Esophagus (tissue), 2 donors: ENCODE results near the gene PLAGL2. TPM values are rescaled to one million over a fixed set of nuclear protein-coding genes. Genes with fewer than 3 reads are reported as not detected.
"Not testable (repeated sequence)": the region's sequence is repeated elsewhere in the genome, so short reads cannot be mapped to it uniquely, and the experiment has no call there.

Experiments
- H3K27ac ChIP-seq, 2 donors: one replicate each; pipeline ENCODE4 v1.5.1; 2013; ENCODE audit warnings: low read depth in 2 of 2, mild to moderate bottlenecking in 2 of 2, inconsistent platforms in 1 of 2, low read length in 1 of 2, moderate library complexity in 1 of 2
- H3K27me3 ChIP-seq, 2 donors: one replicate each; pipeline ENCODE4 v1.6.1; 2013; ENCODE audit warnings: low read length in 2 of 2, control low read depth in 1 of 2, mild to moderate bottlenecking in 1 of 2; ENCODE audit not compliant: insufficient read depth in 2 of 2, control insufficient read depth in 1 of 2
- H3K36me3 ChIP-seq, 2 donors: one replicate each; pipeline ENCODE4 v1.6.1; 2013; ENCODE audit warnings: low read length in 1 of 2; ENCODE audit not compliant: control insufficient read depth in 2 of 2, insufficient read depth in 2 of 2
- H3K4me1 ChIP-seq, 2 donors: one replicate each; pipeline ENCODE4 v1.6.1; 2013; ENCODE audit warnings: low read length in 1 of 2; ENCODE audit not compliant: control insufficient read depth in 2 of 2, insufficient read depth in 2 of 2
- H3K4me3 ChIP-seq, 2 donors: one replicate each; pipeline ENCODE4 v1.5.1; 2013; ENCODE audit warnings: low read length in 2 of 2, mild to moderate bottlenecking in 2 of 2, low read depth in 1 of 2, moderate library complexity in 1 of 2
- H3K9me3 ChIP-seq, 2 donors: one replicate each; pipeline ENCODE4 v1.6.1; 2013; ENCODE audit warnings: mild to moderate bottlenecking in 2 of 2, low read depth in 1 of 2, low read length in 1 of 2, moderate library complexity in 1 of 2; ENCODE audit not compliant: control insufficient read depth in 2 of 2, insufficient read depth in 1 of 2
- WGBS, 2 donors: extraction: QIAGEN DNeasy Blood & Tissue Kit; methylation state at CpG; one replicate each; pipeline ENCODE4 v1.1.7; 2013; 5-methylcytosine and 5-hydroxymethylcytosine counted together
- polyA plus RNA-seq, 2 donors: library from polyadenylated mRNA; stranded (reverse); fragments of 200-250 nt; gene quantifications; one replicate each; pipeline ENCODE4 v1.2.3, GENCODE V29; 2013
- donor health status: healthy with polysubstance abuse.
- donor health status: Bipolar disorder and iron deficiency.

The PLAGL2 gene, protein sequence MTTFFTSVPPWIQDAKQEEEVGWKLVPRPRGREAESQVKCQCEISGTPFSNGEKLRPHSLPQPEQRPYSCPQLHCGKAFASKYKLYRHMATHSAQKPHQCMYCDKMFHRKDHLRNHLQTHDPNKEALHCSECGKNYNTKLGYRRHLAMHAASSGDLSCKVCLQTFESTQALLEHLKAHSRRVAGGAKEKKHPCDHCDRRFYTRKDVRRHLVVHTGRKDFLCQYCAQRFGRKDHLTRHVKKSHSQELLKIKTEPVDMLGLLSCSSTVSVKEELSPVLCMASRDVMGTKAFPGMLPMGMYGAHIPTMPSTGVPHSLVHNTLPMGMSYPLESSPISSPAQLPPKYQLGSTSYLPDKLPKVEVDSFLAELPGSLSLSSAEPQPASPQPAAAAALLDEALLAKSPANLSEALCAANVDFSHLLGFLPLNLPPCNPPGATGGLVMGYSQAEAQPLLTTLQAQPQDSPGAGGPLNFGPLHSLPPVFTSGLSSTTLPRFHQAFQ
- polyA plus RNA-seq = 1 to 10 TPM; 4.1 to 6.4 TPM

GRCh38 chr20:32207626-32208498, at the start of gene PLAGL2, which contains the start of gene POFUT1:
Gene PLAGL2 (minus strand): TSS chr20:32207743. CDS start chr20:32202178, 5,565 bp downstream.
Gene POFUT1 (plus strand): TSS chr20:32207880. CDS start chr20:32207942, 62 bp downstream.
- peaks cover 10 to 13% of the 10 kb centered on the region in 2 donors for H3K4me1 ChIP-seq
- WGBS, 2 donors = 0 to 1% methylated on average over 36 to 74 of the region's 74 CpGs
- peak within 1 kb of the TSS; percentile 91 to 100 for H3K4me3 ChIP-seq

GRCh38 chr20:32252189-32252588, 44.6 kb upstream of the PLAGL2 start:
- no peaks in the 10 kb centered on the region for H3K27me3 ChIP-seq
- no peak overlapping the region for H3K27ac ChIP-seq
- H3K9me3 ChIP-seq = no peaks in the 10 kb centered on the region
- WGBS, 2 donors = 85% methylated on average over 6 of the region's 6 CpGs
- no peaks in the 10 kb centered on the region for H3K36me3 ChIP-seq
- no peak overlapping the region for H3K4me3 ChIP-seq
- no peaks in the 10 kb centered on the region for H3K4me1 ChIP-seq

More at GRCh38 chr20:32207626-32208498, at the start of gene PLAGL2, which contains the start of gene POFUT1:
- Histone ChIP-seq H3K27ac (peak within 1 kb of the TSS; percentile 93 to 95), H3K36me3 (peaks cover 0 to 4% of the 10 kb centered on the region in 2 donors), H3K9me3 (no peaks in the 10 kb centered on the region), H3K27me3 (no peaks in the 10 kb centered on the region)

GRCh38 chr20:32251470-32251869, 43.9 kb upstream of the PLAGL2 start:
- Histone ChIP-seq H3K9me3 (no peaks in the 10 kb centered on the region), H3K27ac (no peak overlapping the region), H3K36me3 (no peaks in the 10 kb centered on the region), H3K4me1 (no peaks in the 10 kb centered on the region), H3K4me3 (no peak overlapping the region), H3K27me3 (no peaks in the 10 kb centered on the region)
- WGBS, 2 donors = 66 to 74% methylated on average over 3 of the region's 3 CpGs

DNA sequence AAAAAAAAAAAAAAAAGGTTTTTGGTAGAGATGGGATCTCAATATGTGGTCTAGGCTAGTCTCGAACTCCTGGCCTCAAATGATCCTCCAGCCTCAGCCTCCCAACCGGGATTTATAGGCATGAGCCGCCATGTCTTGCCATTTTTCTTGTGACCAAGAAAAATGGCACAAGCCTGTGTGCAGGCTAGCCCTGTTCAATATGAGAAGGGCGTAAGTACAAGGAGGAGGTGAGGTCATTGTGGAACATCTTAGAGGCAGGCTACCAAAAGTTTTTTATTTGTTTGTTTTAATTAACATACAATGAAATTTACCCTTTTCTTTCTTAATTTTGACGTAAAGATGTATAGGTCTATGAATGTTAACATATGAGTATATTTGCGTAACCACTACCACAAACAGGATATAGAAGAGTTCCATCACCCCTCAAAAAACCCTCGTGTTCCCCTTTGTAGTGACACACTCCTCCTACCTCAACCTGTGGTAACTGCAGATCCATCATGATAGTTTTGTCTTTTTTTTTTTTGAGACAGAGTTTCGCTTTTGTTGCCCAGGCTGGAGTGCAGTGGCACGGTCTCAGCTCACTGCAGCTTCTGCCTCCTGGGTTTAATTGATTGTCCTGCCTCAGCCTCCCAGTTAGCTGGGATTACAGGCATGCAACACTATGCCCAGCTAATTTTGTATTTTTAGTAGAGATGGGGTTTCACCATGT, 41.6 kb upstream of the PLAGL2 start:
- WGBS, 2 donors = 77 to 83% methylated on average over 9 of the region's 9 CpGs
- Histone ChIP-seq H3K9me3 (no peaks in the 10 kb centered on the region), H3K4me3 (no peak overlapping the region), H3K27ac (no peak overlapping the region), H3K36me3 (no peaks in the 10 kb centered on the region), H3K27me3 (no peaks in the 10 kb centered on the region), H3K4me1 (no peaks in the 10 kb centered on the region)

DNA sequence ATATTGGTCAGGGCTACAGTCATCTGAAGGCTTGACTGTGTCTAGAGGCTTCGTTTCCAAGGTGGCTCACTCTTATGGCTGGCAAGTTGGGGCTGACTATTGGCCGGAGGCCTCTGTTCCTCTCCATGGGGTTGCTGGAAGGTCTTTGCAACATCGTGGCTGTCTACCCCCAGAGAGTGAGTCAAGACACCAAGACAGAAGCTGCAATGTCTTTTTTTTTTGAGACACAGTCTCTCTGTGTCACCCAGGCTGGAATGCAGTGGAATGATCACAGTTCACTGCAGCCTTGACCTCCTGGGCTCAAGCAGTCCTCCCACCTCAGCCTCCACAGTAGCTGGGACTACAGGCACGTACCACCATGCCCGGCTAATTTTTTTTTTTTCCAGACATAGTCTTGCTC, 40.5 kb upstream of the PLAGL2 start:
- no peaks in the 10 kb centered on the region for H3K27me3 ChIP-seq
- H3K27ac ChIP-seq = no peak overlapping the region
- 89% methylated on average over 5 of the region's 5 CpGs for WGBS, 2 donors
- H3K4me1 ChIP-seq = no peaks in the 10 kb centered on the region
- no peaks in the 10 kb centered on the region for H3K9me3 ChIP-seq
- no peaks in the 10 kb centered on the region for H3K36me3 ChIP-seq
- H3K4me3 ChIP-seq = no peak overlapping the region

DNA sequence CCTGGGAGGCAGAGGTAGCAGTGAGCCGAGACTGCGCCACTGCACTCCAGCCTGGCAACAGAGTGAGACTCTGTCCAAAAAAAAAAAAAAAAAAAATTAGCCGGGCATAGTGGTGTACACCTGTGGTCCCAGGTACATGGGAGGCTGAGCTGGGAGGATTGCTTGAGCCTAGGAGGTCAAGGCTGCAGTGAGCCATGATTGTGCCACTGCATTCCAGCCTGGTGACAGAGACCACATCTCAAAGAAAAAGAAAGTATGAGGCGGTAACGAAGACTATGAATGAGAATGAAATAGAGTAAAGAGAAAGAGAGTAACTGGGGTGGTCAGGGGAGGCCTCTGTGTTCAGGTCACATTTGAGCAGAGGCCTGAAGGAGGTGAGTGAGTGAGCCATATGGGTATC, 38.7 kb upstream of the PLAGL2 start:
- H3K4me3 ChIP-seq, H3K36me3 ChIP-seq, H3K9me3 ChIP-seq, H3K4me1 ChIP-seq, H3K27me3 ChIP-seq, H3K27ac ChIP-seq: not testable (repeated sequence)
- 91 to 95% methylated on average over 5 of the region's 5 CpGs for WGBS, 2 donors

- Histone ChIP-seq H3K27ac (no peak overlapping the region), H3K9me3 (no peaks in the 10 kb centered on the region), H3K4me3 (no peak overlapping the region), H3K4me1 (no peaks in the 10 kb centered on the region), H3K27me3 (no peaks in the 10 kb centered on the region), H3K36me3 (no peaks in the 10 kb centered on the region)
- WGBS, 2 donors = 83 to 87% methylated on average over 4 of the region's 4 CpGs
Observed at GRCh38 chr20:32244959-32245358, 37.4 kb upstream of the PLAGL2 start.

GRCh38 chr20:32244150-32244823, 36.7 kb upstream of the PLAGL2 start:
- 81 to 92% methylated on average over 6 of the region's 6 CpGs for WGBS, 2 donors

GRCh38 chr20:32241807-32242206, 34.3 kb upstream of the PLAGL2 start:
- WGBS, 2 donors = 91 to 93% methylated on average over 4 of the region's 4 CpGs
- no peaks in the 10 kb centered on the region for H3K4me1 ChIP-seq
- H3K9me3 ChIP-seq = no peaks in the 10 kb centered on the region
- H3K36me3 ChIP-seq = no peaks in the 10 kb centered on the region
- H3K27me3 ChIP-seq = no peaks in the 10 kb centered on the region
- no peak overlapping the region for H3K4me3 ChIP-seq
- H3K27ac ChIP-seq = no peak overlapping the region

More at GRCh38 chr20:32244150-32244823, 36.7 kb upstream of the PLAGL2 start:
- Histone ChIP-seq H3K36me3 (no peaks in the 10 kb centered on the region), H3K9me3 (no peaks in the 10 kb centered on the region), H3K27me3 (no peaks in the 10 kb centered on the region), H3K27ac (no peak overlapping the region), H3K4me3 (no peak overlapping the region), H3K4me1 (no peaks in the 10 kb centered on the region)
